ENCODE data around the gene MRPL10.

DNA sequence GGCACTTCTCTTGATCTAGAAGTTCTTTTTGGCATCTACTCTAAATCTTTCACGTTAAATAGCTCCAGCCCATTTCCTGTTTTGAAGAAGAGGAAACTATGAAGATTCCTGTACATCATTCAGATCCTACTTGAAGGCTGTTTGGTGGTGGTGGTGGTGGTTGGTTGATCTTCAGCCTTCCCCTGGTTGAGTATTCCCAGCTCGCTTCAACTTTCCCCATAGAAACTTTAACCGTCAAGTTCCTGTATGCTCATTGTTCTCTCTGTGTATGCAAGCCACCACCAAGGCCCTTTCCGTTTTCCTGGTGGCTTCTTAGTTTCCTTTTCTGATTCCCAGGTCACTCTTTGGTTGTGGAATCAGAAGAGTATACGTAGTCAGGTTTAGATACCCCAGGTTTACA is 3.4 kb upstream of the MRPL10 start:
- TF ChIP-seq, protein P1, sequence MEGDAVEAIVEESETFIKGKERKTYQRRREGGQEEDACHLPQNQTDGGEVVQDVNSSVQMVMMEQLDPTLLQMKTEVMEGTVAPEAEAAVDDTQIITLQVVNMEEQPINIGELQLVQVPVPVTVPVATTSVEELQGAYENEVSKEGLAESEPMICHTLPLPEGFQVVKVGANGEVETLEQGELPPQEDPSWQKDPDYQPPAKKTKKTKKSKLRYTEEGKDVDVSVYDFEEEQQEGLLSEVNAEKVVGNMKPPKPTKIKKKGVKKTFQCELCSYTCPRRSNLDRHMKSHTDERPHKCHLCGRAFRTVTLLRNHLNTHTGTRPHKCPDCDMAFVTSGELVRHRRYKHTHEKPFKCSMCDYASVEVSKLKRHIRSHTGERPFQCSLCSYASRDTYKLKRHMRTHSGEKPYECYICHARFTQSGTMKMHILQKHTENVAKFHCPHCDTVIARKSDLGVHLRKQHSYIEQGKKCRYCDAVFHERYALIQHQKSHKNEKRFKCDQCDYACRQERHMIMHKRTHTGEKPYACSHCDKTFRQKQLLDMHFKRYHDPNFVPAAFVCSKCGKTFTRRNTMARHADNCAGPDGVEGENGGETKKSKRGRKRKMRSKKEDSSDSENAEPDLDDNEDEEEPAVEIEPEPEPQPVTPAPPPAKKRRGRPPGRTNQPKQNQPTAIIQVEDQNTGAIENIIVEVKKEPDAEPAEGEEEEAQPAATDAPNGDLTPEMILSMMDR (IDR thresholded peaks at IDR 0.05; ENCODE audit: extremely low read depth in 1 of 2, insufficient read depth in 1 of 2, low read depth in 1 of 2, low read length in 2 of 2): no peak
- TF ChIP-seq, protein P2, sequence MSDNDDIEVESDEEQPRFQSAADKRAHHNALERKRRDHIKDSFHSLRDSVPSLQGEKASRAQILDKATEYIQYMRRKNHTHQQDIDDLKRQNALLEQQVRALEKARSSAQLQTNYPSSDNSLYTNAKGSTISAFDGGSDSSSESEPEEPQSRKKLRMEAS (IDR thresholded peaks at IDR 0.05; ENCODE audit: insufficient read depth, insufficient read length): no peak
- TF ChIP-seq POLR2A (IDR thresholded peaks at IDR 0.05; ENCODE audit: low read depth, low read length): no peak
- no peak for TF ChIP-seq POLR2AphosphoS5 (IDR thresholded peaks at IDR 0.05; ENCODE audit: insufficient read depth, low read depth, low read length)
- TF ChIP-seq JUN (IDR thresholded peaks at IDR 0.05; ENCODE audit: borderline replicate concordance, insufficient read depth, insufficient read length, low read depth): no peak
- TF ChIP-seq FOS (IDR thresholded peaks at IDR 0.05; ENCODE audit: borderline replicate concordance, insufficient read depth, low read length): no peak
- no peak for TF ChIP-seq MYC (IDR thresholded peaks at IDR 0.05; ENCODE audit: low read depth, low read length)
- no peak for TF ChIP-seq GATA2 (IDR thresholded peaks at IDR 0.05; ENCODE audit: insufficient read depth, insufficient read length, low read depth, low read length)
